HL-60/S4 treated with retinoic acid at 250 ng/mL for 4 days and 3 days (cell line): Measurements from ENCODE around the gene CHMP4B.
"Not testable (repeated sequence)": the region's sequence is repeated elsewhere in the genome, so short reads cannot be mapped to it uniquely, and the experiment has no call there.

Experiments used
- in situ Hi-C: fragments of 300-500 bp; cut with MboI; formaldehyde crosslinking; loops from 2 replicates; pipeline ENCODE4 v1.7.0; 2022; ENCODE audit warnings: low sequenced_read_pairs

Gene CHMP4B

DNA sequence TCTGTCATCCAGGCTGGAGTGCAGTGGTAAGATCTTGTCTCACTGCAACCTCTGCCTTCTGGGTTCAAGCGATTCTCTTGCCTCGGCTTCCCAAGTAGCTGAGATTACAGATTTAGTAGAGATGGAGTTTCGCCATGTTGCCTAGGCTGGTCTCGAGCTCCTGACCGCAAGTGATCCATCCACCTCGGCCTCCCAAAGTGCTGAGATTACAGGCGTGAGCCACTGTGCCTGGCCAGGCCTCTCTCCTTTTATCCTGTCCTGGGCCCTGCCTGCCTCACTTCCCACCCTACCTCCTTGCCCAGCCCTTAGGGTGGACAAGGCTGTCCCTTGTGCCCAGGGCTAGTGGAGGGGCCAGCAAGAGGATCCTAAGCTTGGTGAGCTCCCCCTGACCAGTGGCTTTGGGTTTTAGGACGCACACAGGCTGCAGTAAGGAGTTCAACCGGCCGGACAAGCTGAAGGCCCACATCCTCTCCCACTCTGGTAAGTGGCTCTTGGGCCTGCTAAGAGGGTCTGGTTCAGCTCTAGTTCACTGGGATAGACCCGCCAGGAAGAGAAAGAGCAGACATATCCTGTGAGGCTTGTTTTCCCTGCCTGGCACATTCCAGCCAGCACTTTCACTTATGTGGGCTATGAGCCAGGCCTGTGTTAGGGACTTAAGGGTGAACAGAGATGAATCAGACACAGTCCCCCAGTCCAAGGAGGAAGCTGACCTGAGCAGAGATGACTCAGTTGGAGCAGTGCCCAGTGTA, 21.9 kb upstream of the CHMP4B start:
- in situ Hi-C loops: no loop called here

DNA sequence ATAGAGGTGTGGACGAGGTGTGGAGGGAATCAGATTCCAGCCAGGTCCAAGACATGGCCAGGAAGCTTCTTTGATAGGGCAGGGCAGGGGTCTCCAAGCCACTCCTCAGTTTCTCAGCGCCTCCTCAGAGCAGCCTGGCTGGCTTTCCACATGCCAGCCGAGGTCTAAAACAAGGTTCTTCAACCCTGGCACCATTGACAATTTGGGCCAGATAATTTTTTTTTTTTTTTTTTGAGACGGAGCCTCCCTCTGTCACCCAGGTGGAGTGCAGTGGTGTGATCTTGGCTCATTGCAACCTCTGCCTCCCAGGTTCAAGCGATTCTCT, 21.3 kb upstream of the CHMP4B start:
- in situ Hi-C loops: no loop called here

DNA sequence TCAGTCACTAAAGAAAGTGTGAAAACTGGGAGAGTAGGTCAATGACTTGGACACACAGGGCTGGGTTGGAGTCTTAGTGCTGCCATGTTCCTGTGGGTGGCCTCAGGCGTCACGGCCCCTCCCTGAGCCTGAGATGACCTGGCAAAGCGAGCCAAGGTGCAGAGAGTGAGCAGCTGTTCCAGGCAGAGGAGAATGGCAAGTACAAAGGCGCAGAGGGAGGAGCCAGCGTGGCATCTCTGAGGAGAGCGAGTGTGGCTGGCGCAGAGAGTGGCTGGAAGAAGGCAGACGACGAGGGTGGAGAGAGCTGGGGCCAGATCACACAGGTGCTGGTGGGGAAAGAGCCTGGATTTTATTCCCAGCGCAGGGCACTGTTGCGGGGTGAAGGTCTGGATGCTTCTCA, 20.6 kb upstream of the CHMP4B start:
- in situ Hi-C loops: no loop called here

DNA sequence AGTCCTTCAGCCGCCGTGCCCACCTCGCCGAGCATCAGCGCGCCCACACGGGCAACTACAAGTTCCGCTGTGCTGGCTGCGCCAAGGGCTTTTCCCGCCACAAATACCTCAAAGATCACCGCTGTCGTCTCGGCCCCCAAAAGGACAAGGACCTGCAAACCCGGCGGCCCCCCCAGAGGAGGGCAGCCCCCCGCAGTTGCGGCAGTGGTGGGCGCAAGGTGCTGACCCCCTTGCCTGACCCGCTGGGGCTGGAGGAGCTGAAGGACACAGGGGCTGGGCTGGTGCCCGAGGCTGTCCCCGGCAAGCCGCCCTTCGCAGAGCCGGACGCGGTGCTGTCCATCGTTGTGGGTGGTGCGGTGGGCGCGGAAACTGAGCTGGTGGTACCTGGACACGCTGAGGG, 20.1 kb upstream of the CHMP4B start:
- in situ Hi-C loops: no loop called here

DNA sequence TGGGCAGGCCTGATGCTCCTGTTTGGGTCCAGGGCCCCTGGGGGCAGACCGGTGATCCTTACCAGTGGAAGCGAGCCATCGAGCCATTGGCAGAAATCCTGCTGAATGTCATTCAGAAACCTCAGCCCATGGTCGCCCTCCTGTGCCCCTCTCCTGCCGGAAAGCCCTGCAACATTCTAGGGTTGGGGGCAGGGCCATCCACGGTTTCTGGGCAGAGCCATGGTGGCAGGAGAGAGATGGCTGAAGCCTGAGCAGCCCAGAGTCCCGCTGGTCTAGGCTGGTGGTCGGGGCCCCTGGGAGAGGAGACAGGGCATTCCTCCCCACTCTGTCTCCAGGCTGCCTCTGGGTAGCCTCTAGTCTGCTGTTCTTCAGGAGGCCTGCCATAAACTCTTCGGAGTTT, 19.6 kb upstream of the CHMP4B start:
- in situ Hi-C loops: no loop called here

DNA sequence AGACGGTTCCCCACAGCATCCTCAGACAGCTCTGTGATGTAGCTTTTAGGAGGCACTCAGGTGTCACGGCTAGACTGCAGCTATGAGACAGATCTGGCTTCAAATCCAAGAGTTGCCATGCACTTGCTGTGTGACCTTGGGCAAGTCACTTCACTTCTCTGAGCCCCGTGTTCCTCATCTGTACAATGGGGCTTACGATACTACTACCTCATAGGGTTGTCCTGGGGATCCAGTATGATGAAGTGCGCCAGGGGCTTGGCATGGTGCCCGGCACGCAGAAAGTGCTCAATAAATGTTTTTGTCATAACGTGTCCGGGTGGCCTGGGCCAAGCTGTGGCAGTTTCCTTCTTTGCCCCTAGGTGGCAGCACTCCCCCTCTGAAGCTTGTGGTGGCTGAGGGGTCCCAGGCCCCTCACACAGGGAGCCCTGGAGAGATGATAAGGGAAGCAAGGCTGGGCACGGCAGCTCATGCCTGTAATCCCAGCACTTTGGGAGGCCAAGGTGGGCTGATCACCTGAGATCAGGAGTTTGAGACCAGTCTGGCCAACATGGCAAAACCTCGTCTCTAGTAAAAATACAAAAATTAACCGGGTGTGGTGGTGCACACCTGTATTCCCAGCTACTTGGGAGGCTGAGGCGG, 19.1 kb upstream of the CHMP4B start:
- in situ Hi-C loops: no loop called here

DNA sequence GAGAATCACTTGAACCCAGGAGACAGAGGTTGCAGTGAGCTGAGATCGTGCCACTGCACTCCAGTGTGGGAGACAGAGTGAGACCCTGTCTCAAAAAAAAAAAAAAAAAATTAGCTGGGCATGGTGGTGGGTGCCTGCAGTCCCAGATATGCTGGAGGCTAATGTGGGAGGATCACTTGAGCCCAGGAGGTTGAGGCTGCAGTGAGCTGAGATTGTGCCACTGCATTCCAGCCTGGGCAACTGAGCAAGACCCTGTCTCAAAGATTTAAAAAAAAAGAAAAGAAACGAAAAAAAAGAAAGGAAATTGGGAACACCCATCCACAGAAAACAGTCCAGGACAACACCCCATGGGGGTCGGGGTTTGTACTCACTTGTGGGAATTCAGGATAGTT, 18.6 kb upstream of the CHMP4B start:
- in situ Hi-C loops: not testable (repeated sequence)

DNA sequence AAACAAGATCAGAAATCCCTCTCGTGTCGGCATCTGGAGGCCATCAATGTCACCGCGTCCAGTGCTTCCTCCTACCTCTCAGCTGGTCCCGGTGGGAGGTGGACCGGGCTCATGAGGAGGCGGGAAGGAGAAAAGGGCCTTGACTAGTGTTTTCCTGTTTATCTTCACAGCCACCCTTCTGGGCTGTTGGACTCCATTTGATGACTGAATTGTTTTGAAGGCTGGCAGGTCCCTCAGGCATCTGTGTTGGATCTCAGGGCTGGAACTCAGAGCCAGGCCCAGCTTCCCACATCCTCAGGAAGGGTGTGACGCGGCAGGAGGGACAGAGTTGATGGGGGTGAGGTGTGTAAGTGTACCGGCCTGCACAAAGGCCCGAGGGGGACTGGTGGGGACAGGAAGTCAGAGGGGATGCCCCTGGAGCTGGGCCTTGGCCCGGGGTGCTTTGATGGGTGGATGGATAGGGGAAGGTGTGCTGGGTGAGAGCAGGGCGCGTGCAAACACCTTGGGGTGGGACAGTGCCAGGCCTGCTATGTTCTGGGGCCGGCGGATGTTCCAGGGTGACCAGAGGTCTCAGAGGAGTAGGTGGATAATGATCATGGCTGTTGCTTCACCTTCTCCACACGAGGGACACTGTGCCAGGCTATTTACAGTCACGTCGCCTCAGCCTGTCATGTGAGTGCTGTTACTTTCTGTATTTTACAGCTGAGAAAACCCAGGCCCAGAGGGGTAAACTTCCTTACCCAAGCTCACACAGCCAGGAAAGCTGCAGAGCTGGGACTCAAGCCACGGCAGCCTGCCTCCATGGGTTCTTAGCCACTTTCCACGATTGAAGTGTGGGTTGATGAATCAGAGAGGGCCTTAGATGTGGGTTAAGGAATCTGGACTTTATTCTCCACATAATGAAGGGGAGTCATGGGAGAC, 17.9 kb upstream of the CHMP4B start:
- in situ Hi-C loops: no loop called here

DNA sequence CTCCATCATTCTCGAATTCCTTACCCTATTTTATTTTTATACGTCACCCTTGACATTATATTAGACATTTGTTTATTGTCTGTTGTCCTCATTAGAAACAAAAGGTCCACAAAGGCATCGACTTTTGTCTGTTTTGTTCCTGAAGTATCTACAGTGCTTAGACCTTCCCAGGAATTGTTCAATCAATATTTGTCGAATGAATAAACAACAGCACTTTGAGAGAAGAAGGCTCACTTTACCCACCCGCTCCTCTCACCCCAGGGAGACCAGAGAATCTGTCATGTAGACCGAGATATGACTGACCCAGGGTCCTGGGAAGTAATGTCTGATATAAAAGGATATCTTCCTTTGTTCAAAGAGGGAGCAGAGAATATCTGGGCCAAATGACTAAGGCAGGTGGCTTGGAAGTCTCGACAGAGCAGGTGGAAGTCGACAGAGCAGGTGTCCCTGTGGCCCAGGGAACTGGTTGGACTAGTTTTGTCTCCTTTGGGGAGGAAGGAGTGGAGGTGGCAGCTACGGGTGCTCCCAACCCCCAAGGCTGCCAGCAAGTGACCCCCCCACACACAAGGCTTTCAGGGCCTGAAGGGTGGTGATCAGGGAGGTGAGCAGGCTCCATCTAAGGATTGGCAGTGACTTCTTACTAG, 14.8 kb upstream of the CHMP4B start:
- in situ Hi-C loops: no loop called here

DNA sequence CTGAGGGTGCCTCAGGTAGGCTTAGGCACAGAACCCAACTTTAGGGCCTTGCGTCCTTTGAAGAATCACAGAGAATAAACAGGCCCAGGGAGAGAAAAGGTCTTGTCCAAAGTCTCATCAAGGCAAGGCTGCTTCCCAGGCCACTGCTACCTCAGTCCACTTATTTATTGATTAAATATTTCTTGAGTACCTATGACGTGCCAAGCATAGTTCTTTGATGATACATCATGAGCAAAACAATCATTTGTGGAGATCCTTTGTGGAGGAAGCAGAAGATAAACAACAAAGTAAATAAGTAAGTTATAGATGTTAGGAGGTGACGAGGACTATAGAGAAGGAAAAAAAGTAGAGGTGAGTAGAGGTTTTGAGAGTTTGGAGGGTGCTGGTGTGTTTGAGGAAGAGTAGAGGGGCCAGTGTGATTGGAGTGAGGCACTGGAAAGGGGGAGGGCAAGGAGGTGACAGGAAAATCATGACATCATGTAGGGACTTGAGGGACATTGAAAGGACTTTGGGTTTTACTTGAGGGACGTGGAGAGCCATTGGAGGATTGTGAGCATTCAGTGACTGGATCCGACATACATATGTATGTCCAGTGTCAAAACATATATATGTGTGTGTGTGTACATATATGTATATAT, 14.1 kb upstream of the CHMP4B start:
- in situ Hi-C loops: no loop called here

DNA sequence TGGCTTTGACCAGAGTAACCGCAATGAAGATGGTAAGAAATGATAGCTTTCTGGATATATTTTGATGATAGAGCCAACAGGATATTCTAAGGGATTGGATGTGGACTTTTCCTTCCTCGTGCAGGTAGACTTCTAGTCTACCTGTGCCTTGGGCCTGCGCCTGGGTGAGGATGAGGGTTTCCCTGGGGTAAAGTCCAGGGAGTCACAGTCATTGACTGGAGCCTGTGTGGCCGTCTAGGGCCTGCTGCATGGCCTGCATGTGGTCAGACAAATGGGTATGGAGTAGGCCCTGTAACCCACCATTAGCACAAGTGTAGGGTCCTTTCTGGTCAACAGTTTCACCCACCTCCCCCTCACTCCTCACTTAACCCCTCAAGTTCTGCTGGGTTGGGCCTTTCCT, 12.7 kb upstream of the CHMP4B start:
- in situ Hi-C loops: no loop called here

DNA sequence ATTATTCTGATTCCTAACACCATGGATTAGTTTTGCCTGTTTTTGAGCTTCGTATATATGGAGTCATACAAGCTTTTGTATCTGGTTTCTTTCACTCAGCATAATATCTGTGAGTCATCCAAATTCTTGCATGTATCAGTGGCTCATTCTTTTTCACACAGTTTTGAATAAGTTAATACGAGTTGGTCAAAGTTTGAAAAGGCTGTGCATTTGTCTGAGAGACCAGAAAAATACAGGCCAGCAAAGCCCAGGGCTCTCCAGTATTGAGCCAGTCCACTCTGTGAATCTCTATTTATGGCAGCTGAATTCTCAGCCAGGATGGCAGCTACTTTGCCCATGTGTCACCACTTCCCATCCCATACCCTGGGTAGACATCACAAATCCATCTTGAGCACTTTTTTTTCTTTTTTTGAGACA, 7.2 kb upstream of the CHMP4B start:
- in situ Hi-C loops: no loop called here

DNA sequence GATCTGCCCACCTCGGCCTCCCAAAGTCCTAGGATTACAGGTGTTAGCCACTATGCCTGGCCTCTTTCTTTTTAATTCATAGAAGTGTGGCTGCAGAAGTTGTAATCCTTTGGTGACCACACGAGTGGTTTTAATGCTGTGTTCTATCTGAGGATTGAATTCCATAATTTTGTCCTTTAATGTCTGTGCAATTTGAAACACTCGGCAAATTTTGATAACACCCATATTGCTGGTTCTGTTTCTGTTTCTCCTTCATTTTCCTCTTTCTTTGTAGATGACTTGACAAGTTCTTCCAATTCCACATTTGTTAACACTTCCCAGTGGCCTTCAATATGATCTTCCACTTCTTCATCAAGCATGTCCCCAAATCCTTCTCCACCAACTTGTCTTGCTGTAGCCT, 2.8 kb upstream of the CHMP4B start:
- in situ Hi-C loops: no loop called here

DNA sequence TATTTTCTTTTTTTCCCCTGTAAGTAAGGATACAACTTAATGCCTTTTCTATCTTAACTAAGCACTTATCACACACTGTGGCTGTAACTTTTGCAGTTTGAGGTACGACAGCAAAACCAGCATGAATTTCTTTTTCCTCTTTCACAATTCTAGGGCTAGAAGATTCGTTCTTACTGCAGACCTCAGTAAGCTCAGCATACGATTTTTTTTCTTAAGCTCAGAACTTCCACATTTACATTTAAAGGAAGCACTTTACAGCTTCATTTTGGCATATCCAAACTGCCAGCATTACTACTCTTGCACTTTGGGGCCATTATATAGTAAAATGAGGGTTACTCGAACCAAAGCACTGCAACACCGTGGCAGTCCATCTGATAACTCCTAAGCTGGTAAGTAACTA, 889 bp upstream of the CHMP4B start:
- in situ Hi-C loops: no loop called here

DNA sequence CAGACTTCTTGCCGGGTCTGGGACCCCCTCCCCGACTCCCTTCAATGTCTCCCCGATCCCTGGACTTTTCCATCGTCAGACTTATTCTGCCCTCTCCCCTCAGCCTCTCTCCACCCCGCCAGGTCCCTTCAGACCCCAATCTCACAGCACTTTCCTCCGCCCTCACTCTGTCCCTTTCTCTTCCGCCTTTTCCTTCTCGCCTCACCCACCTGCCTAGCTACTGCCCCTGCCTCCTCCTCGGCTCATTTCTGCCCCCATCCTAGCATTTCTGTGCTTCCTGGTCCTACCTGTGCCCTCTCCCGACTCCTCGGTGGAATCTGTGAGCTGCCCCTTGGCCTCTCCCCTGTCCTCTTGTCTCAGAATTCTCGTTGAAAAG, 616 bp downstream of the CHMP4B start:
- in situ Hi-C loops: no loop called here

DNA sequence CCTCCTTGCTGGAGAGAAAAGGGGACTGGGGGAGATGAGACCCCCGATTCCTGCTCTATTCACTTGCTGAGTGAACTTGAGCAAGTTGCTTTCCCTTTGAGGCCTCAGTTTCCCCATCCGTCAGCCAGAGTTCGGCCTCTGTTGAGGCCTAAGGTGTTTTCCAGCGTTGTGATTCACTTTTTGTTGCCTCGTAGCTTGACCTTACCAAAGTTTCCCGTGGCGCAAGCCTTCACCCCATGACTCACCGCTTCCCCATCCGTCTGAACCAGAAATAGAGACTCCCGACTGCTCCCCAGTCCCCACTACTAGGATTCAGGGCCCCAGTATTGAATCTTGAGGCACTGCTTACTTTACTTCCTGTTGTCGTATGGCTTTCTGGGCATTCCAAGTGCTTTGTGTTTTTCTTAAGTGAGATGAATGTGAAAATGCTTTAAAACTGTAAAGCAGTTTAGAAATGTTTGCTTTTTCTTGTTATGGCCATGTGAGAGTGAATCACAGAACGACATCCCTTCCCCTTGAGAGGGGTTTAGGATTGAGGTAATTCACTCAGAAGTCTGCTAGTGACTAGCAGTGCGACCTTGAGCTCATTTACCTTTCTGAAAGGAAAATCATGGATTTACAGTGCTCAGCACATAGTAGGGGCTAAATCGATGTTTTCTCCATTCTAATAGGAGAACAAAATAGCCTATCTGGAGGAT, 1.2 kb downstream of the CHMP4B start:
- in situ Hi-C loops: no loop called here

DNA sequence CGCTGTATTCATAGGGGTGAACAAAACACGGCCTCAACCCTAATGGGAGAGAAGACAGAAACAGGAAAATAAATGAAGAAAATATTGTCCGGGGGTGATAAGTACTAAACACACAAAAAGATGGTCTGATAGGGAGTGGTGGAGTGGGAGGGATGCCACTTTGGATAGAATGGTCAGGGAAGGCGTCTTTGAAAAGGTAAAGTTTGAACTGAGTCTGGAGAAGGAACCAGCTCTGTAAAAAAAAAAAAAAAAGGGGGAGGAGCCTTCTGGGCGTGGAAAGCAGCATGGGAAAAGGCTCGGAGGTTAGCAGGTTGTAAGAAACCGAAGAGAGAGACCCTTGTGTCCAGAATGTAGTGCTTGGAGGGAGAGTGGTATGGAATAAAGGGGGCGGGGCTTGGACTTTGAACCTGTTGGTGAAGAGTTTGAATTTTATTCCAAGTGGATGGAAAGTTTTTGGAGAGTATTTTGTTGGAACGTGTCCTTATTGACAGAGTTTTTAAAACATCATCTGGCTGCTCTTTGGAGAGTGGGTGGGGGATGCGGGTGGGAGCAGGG, 1.8 kb downstream of the CHMP4B start:
- in situ Hi-C loops: no loop called here

DNA sequence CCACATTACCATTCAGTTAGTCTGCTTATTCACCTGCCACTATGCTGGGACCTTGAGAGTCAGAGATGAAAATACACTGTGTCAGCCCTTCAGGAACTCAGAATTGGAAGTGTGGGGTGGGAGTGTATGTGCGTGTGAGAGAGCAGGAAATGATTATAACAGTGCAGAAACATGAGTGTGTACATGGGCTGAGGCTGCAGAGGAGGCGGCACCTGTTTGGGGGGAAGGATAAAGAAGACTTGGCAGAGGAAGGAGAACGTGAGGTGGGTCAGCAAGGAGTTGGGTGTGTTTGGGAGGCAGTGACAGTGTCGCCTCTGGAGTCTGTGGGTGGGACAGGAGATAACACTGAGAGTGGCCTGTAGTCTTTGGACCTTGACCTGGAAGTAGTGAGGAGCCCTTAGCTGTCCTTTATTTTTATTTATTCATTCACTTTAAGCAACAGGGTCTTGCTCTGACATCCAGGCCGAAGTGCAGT, 3.1 kb downstream of the CHMP4B start:
- in situ Hi-C loops: no loop called here

DNA sequence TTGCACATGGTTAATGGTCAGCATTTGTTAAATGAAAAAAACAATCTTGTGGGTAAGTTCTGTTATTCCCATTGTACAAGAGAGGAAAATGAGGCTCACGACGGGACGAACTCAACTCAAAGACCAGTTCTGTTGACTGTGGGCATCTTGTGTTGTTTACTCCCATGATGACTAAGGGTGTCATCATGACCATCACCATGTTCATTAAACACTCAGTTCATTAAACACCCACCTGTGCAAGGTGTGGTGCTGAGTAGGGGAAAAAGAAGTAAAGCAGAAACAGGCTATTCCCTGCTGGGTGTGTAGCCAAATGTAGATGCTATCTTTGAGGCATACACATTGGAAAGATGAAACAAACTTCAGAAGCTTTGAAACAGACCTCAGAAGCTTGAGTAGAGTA, 4.5 kb downstream of the CHMP4B start:
- in situ Hi-C loops: no loop called here

DNA sequence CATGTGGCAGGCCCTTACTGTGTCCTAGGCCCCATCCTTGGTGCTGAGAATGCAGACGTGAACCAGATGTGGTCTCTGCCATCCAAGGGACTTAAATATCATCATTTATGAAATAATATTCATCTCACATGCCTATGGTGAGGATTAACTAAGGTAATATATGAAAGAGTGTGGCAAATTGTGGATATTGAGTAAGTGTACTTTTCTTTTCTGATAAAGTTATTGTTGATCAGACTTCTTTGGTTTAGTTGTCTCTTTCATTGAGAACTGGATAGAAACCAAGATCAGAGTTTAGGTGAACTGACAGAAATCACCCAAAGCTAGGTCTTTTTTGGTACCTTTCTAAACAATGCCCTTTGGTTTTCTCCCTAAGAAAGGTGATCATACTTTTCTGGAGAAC, 5.0 kb downstream of the CHMP4B start:
- in situ Hi-C loops: no loop called here
